Thyroid gland (tissue), 4 donors: ENCODE results near the gene SLC2A9. TPM values are rescaled to one million over a fixed set of nuclear protein-coding genes. Genes with fewer than 3 reads are reported as not detected.
A peak's percentile ranks its signal among the peaks of the same experiment; 100 is the strongest.

Source experiments
- DNase-seq, 2 donors: peaks; one replicate each; pipeline ENCODE4 v3.0.0-alpha.2; 2019
- H3K27ac ChIP-seq, 3 donors: fragments of 200-600 bp; sonication (generic); 1 replicate in 2 of 3; 2 replicates in 1 of 3; pipeline ENCODE4 v1.5.1; 2016 to 2019; ENCODE audit warnings: mild to moderate bottlenecking in 1 of 3, moderate library complexity in 1 of 3
- H3K27me3 ChIP-seq: fragments of 200-600 bp; sonication (generic); one replicate; pipeline ENCODE4 v1.5.1; 2019
- H3K36me3 ChIP-seq, 2 donors: fragments of 200-600 bp; sonication (generic); one replicate each; pipeline ENCODE4 v1.5.1; 2016 to 2019
- H3K4me1 ChIP-seq, 2 donors: fragments of 200-600 bp; sonication (generic); one replicate each; pipeline ENCODE4 v1.5.1; 2017 to 2019
- H3K4me3 ChIP-seq, 3 donors: fragments of 200-600 bp; sonication (generic); replicated peaks in 1 of 3; 1 replicate in 2 of 3; 2 replicates in 1 of 3; pipeline ENCODE4 v1.5.1; 2016; ENCODE audit warnings: mild to moderate bottlenecking in 1 of 3
- H3K9me3 ChIP-seq: fragments of 200-600 bp; sonication (generic); one replicate; pipeline ENCODE4 v1.5.1; 2017
- POLR2A ChIP-seq, 2 donors: fragments of 450-650 bp; IDR thresholded peaks; one replicate each; pipeline ENCODE4 v1.6.1; 2017; ENCODE audit warnings: antibody characterized with exemption in 2 of 2, mild to moderate bottlenecking in 2 of 2, moderate library complexity in 1 of 2
- WGBS, 2 donors: methylation state at CpG; one replicate each; pipeline ENCODE4 v1.1.5; 2017; 5-methylcytosine and 5-hydroxymethylcytosine counted together
- intact Hi-C: fragments of 100-400 bp; cut with DNase I; formaldehyde crosslinking; loops from one replicate; pipeline ENCODE4 v1.15.1; 2023
- total RNA-seq, 4 donors: library from RNA; depleted of rRNA; stranded (reverse); fragments of >200 nt; gene quantifications; one replicate each; pipeline ENCODE4 v1.2.3, GENCODE V29; 2016
- TF ChIP-seq, protein P1 (sequence below), 6 experiments: fragments of 200-600 bp in 3 of 6; fragments of 450-650 bp in 3 of 6; sonication (generic) in 3 of 6; IDR thresholded peaks; one replicate each; pipeline ENCODE4 v1.5.1; 2016 to 2019; ENCODE audit warnings: antibody characterized with exemption in 6 of 6, mild to moderate bottlenecking in 2 of 6, inconsistent platforms in 1 of 6, moderate library complexity in 1 of 6

The SLC2A9 gene
- total RNA-seq, 4 donors from 2014 or later: 5.0 to 21.2 (median 9.2) TPM

- WGBS, 2 donors: 74 to 82% methylated on average over 10 of the region's 10 CpGs
- Histone ChIP-seq H3K36me3 (no peaks in the 10 kb centered on the region), H3K27ac (peak overlapping the region in 2 of 3 donors; percentile 33 to 36), H3K9me3 (no peaks in the 10 kb centered on the region), H3K27me3 (no peaks in the 10 kb centered on the region), H3K4me3 (no peak overlapping the region), H3K4me1 (peaks cover 13 to 34% of the 10 kb centered on the region in 2 donors)
- intact Hi-C loops: no loop called here
- TF ChIP-seq POLR2A (IDR thresholded peaks at IDR 0.05): no peak
- TF ChIP-seq, protein P1, sequence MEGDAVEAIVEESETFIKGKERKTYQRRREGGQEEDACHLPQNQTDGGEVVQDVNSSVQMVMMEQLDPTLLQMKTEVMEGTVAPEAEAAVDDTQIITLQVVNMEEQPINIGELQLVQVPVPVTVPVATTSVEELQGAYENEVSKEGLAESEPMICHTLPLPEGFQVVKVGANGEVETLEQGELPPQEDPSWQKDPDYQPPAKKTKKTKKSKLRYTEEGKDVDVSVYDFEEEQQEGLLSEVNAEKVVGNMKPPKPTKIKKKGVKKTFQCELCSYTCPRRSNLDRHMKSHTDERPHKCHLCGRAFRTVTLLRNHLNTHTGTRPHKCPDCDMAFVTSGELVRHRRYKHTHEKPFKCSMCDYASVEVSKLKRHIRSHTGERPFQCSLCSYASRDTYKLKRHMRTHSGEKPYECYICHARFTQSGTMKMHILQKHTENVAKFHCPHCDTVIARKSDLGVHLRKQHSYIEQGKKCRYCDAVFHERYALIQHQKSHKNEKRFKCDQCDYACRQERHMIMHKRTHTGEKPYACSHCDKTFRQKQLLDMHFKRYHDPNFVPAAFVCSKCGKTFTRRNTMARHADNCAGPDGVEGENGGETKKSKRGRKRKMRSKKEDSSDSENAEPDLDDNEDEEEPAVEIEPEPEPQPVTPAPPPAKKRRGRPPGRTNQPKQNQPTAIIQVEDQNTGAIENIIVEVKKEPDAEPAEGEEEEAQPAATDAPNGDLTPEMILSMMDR (IDR thresholded peaks at IDR 0.05): no peak
- DNase-seq: no peak
These were observed 10.6 kb upstream of the SLC2A9 start for GRCh38 chr4:10031668-10032590.

DNA sequence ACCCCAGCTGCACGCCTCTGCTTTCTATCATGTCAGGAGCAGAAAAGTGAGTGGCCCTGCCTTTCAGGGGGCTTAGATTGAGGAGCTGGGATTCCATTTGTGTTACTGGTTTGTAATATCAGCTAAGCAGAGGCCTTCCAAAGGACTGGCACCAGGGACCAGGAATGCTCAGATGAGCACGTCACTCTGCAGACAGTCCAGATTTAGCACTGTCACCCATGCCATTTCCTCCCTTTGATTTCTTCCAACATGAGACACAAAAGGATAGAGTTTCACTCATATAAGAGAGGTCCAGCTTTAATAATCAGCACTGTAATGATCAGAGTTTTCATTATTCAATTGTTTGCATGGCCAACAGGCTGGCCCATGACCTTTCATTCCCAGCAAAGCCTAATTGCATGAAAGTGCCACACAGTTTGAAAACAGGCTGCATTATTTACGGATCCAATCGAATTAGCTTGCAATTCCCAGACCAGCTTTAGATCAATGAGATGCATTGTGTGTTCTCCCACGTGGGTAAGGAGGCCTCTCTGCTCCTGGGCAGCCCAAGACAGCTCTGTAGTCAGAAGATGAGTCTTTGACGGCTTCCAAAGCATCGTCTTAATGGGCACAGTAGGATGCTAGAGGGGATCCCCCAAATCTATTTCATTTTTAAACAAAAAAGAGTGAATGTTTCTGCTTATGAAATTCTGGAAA lies 9.8 kb upstream of the SLC2A9 start:
- intact Hi-C loops: no loop called here

DNA sequence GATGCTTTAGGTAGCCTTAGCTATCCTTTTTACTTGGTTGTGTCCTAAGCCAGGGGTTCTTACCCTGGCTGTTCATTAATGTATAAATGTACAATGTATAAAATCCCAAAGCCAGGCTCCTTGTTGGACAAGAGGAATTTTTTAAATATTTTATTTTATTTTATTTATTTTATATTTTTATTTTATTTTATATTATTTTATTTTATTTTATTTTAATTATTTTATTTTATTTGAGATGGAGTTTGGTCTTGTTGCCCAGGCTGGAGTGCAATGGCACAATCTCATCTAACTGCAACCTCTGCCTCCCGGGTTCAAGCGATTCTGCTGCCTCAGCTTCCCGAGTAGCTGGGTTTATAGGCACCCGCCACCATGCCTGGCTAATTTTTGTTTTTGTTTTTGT lies 8.1 kb upstream of the SLC2A9 start:
- no peaks in the 10 kb centered on the region for H3K36me3 ChIP-seq
- H3K4me1 ChIP-seq: peaks cover 13 to 32% of the 10 kb centered on the region in 2 donors
- intact Hi-C loops: loop anchor here (10.0 kb wide), 1 partner anchor 375 kb away; no protein-coding TSS in a partner anchor
- no peak for DNase-seq
- 95 to 97% methylated on average over 4 of the region's 4 CpGs for WGBS, 2 donors
- H3K4me3 ChIP-seq: no peak overlapping the region
- no peak overlapping the region for H3K27ac ChIP-seq
- TF ChIP-seq, protein P1 (IDR thresholded peaks at IDR 0.05): no peak
- no peak for TF ChIP-seq POLR2A (IDR thresholded peaks at IDR 0.05)
- no peaks in the 10 kb centered on the region for H3K9me3 ChIP-seq
- no peaks in the 10 kb centered on the region for H3K27me3 ChIP-seq

More for the DNA sequence above, 9.8 kb upstream of the SLC2A9 start:
- WGBS, 2 donors: 61 to 80% methylated on average over 7 of the region's 7 CpGs
- Histone ChIP-seq H3K27me3 (no peaks in the 10 kb centered on the region), H3K4me3 (no peak overlapping the region), H3K4me1 (peaks cover 13 to 34% of the 10 kb centered on the region in 2 donors), H3K9me3 (no peaks in the 10 kb centered on the region), H3K36me3 (no peaks in the 10 kb centered on the region), H3K27ac (no peak overlapping the region)
- DNase-seq: no peak
- TF ChIP-seq POLR2A (IDR thresholded peaks at IDR 0.05): no peak
- TF ChIP-seq, protein P1 (IDR thresholded peaks at IDR 0.05): no peak

DNA sequence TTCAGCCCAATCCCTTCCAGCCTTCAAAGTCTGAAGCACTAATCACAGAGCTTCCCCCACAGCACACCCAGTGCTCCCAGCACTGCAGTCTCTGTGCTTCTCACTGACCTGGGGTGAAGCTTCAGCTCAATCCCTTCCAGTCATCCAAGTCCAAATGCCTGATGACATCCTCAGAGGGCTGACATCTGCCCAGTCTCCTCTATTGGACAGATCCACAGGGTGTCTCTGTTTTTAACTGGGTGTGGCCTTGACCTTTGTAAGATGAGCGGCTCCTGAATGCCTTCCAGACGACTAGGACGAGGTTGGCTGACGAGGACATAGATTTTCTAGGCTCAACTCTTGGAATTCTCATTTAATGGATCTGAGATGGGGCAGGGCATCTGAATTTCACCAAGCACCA lies 7.6 kb upstream of the SLC2A9 start:
- no peak for DNase-seq
- TF ChIP-seq, protein P1 (IDR thresholded peaks at IDR 0.05): no peak
- TF ChIP-seq POLR2A (IDR thresholded peaks at IDR 0.05): no peak
- Histone ChIP-seq H3K9me3 (no peaks in the 10 kb centered on the region), H3K27me3 (no peaks in the 10 kb centered on the region), H3K4me1 (peaks cover 13 to 28% of the 10 kb centered on the region in 2 donors), H3K4me3 (no peak overlapping the region), H3K27ac (no peak overlapping the region), H3K36me3 (no peaks in the 10 kb centered on the region)
- intact Hi-C loops: loop anchor here (10.0 kb wide), 1 partner anchor 376 kb away; no protein-coding TSS in a partner anchor
- WGBS, 2 donors: 87 to 90% methylated on average over 4 of the region's 4 CpGs
